ENCODE results near the gene POLR1D.

Gene POLR1D

GRCh38 chr13:27638521-27638920, 16.8 kb downstream of the POLR1D start:
- no peak for DNase-seq (ENCODE audit: low read depth)

GRCh38 chr13:27639186-27639585, 17.5 kb downstream of the POLR1D start:
- no peak for DNase-seq (ENCODE audit: low read depth)

- DNase-seq (ENCODE audit: low read depth): no peak
Measured at GRCh38 chr13:27641711-27642502, 20.2 kb downstream of the POLR1D start.

GRCh38 chr13:27643334-27644132, 21.8 kb downstream of the POLR1D start:
- DNase-seq (ENCODE audit: low read depth): no peak

GRCh38 chr13:27644302-27644701, 22.6 kb downstream of the POLR1D start:
- DNase-seq (ENCODE audit: low read depth): no peak

GRCh38 chr13:27650312-27650711, 28.6 kb downstream of the POLR1D start:
- no peak for DNase-seq (ENCODE audit: low read depth)

- DNase-seq (ENCODE audit: low read depth): no peak
Measured at GRCh38 chr13:27654059-27654458, 32.4 kb downstream of the POLR1D start.

GRCh38 chr13:27654816-27655215, 33.1 kb downstream of the POLR1D start:
- no peak for DNase-seq (ENCODE audit: low read depth)

GRCh38 chr13:27657724-27658123, 36.0 kb downstream of the POLR1D start:
- DNase-seq (ENCODE audit: low read depth): no peak

GRCh38 chr13:27658546-27658945, 36.9 kb downstream of the POLR1D start:
- DNase-seq (ENCODE audit: low read depth): no peak

- DNase-seq (ENCODE audit: low read depth): no peak
Measured at GRCh38 chr13:27659145-27659865, 37.6 kb downstream of the POLR1D start.

GRCh38 chr13:27660511-27660910, 38.8 kb downstream of the POLR1D start:
- DNase-seq (ENCODE audit: low read depth): no peak

- DNase-seq (ENCODE audit: low read depth): no peak
Measured at GRCh38 chr13:27661017-27661416, 39.3 kb downstream of the POLR1D start.

- DNase-seq (ENCODE audit: low read depth): no peak
Measured at GRCh38 chr13:27662738-27663470, 41.2 kb downstream of the POLR1D start.

- DNase-seq (ENCODE audit: low read depth): no peak
Measured at GRCh38 chr13:27663947-27664346, 42.3 kb downstream of the POLR1D start.

- DNase-seq (ENCODE audit: low read depth): no peak
Measured at GRCh38 chr13:27665333-27665732, 43.6 kb downstream of the POLR1D start.

GRCh38 chr13:27665761-27666160, 44.1 kb downstream of the POLR1D start:
- no peak for DNase-seq (ENCODE audit: low read depth)

GRCh38 chr13:27666951-27667350, 45.3 kb downstream of the POLR1D start:
- DNase-seq (ENCODE audit: low read depth): no peak

- no peak for DNase-seq (ENCODE audit: low read depth)
Measured at GRCh38 chr13:27667946-27668345, 46.3 kb downstream of the POLR1D start.

GRCh38 chr13:27670861-27671260, 49.2 kb downstream of the POLR1D start:
- DNase-seq (ENCODE audit: low read depth): no peak

- DNase-seq (ENCODE audit: low read depth): no peak
Measured at GRCh38 chr13:27672025-27672424, 50.3 kb downstream of the POLR1D start.

All from stimulated activated CD8-positive, alpha-beta memory T cell treated with anti-CD3 and anti-CD28 coated beads, Interleukin-12 subunit alpha, Interleukin-12 subunit beta, amount 100 ng/mL, for 1 hour (primary cell).